ENCODE results near the gene FOXO1.

DNA sequence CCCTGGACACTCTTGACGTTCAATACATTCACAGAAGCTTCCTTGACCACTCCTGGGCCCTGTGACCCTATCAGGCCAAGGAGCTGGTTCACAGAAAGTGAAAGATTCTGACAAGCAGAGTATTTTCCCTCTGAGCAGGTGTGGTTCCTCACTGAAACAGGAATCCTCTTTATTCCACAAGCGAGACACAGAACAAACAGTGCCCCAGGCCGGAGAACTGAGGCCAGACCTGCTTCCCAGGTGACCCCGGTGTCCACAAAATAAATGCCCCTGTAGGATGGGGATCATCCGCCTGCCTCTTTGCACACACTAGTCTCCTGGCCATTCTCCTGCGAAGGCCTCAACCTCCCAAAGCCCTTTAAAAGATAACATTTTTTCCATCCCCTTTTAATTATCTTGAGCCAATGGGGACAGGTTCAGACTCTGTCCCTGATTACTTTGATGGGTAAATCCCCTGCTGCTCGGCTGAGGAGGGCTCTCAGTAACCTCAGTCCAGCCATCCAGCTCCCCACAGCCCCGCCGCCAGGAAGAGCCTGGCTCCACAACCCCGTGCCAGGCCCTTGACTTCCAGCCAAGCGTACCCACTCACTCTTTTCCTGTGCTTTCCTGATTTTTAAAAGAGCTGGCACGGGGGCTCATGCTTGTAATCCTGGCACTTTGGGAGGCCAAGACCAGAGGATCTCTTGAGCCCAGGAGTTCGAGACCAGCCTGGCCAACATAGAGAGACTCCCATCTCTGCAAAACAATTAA is 129.1 kb downstream of the FOXO1 start:
- TF ChIP-seq, protein P1, sequence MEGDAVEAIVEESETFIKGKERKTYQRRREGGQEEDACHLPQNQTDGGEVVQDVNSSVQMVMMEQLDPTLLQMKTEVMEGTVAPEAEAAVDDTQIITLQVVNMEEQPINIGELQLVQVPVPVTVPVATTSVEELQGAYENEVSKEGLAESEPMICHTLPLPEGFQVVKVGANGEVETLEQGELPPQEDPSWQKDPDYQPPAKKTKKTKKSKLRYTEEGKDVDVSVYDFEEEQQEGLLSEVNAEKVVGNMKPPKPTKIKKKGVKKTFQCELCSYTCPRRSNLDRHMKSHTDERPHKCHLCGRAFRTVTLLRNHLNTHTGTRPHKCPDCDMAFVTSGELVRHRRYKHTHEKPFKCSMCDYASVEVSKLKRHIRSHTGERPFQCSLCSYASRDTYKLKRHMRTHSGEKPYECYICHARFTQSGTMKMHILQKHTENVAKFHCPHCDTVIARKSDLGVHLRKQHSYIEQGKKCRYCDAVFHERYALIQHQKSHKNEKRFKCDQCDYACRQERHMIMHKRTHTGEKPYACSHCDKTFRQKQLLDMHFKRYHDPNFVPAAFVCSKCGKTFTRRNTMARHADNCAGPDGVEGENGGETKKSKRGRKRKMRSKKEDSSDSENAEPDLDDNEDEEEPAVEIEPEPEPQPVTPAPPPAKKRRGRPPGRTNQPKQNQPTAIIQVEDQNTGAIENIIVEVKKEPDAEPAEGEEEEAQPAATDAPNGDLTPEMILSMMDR (IDR thresholded peaks at IDR 0.05; ENCODE audit: low read length): no peak
- no peak for TF ChIP-seq EZH2 (IDR thresholded peaks at IDR 0.05; ENCODE audit: borderline replicate concordance, low read length)
